Measurements from ENCODE around the gene MAPKAP1. TPM values are rescaled to one million over a fixed set of nuclear protein-coding genes. Genes with fewer than 3 reads are reported as not detected.

The MAPKAP1 gene
- total RNA-seq, 1 donor from 2014 or later = 84.3 TPM

- peak; percentile 91 for DNase-seq (ENCODE audit: low read depth)
Observed at GRCh38 chr9:125674981-125675973, 31.7 kb downstream of the MAPKAP1 start.

GRCh38 chr9:125672876-125673275 is 34.1 kb downstream of the MAPKAP1 start:
- DNase-seq (ENCODE audit: low read depth) = no peak

- peak; percentile 78 for DNase-seq (ENCODE audit: low read depth)
Observed at GRCh38 chr9:125663127-125663526, 43.9 kb downstream of the MAPKAP1 start.

- no peak for DNase-seq (ENCODE audit: low read depth)
Observed at GRCh38 chr9:125660557-125660956, 46.5 kb downstream of the MAPKAP1 start.

GRCh38 chr9:125659954-125660353 is 47.1 kb downstream of the MAPKAP1 start:
- DNase-seq (ENCODE audit: low read depth) = peak; percentile 64

- peak; percentile 19 for DNase-seq (ENCODE audit: low read depth)
Observed at GRCh38 chr9:125659201-125659840, 47.7 kb downstream of the MAPKAP1 start.

GRCh38 chr9:125656560-125656959 is 50.4 kb downstream of the MAPKAP1 start:
- DNase-seq (ENCODE audit: low read depth) = no peak

- peak; percentile 22 for DNase-seq (ENCODE audit: low read depth)
Observed at GRCh38 chr9:125655691-125656410, 51.2 kb downstream of the MAPKAP1 start.

- DNase-seq (ENCODE audit: low read depth) = no peak
Observed at GRCh38 chr9:125655066-125655633, 51.9 kb downstream of the MAPKAP1 start.

- no peak for DNase-seq (ENCODE audit: low read depth)
Observed at GRCh38 chr9:125654121-125654520, 52.9 kb downstream of the MAPKAP1 start.

GRCh38 chr9:125653325-125653724 is 53.7 kb downstream of the MAPKAP1 start:
- no peak for DNase-seq (ENCODE audit: low read depth)

GRCh38 chr9:125652759-125653158 is 54.2 kb downstream of the MAPKAP1 start:
- DNase-seq (ENCODE audit: low read depth) = no peak

GRCh38 chr9:125652233-125652594 is 54.8 kb downstream of the MAPKAP1 start:
- no peak for DNase-seq (ENCODE audit: low read depth)

- DNase-seq (ENCODE audit: low read depth) = no peak
Observed at GRCh38 chr9:125651576-125652232, 55.3 kb downstream of the MAPKAP1 start.

GRCh38 chr9:125650271-125650737 is 56.7 kb downstream of the MAPKAP1 start:
- DNase-seq (ENCODE audit: low read depth) = peak; percentile 52

- no peak for DNase-seq (ENCODE audit: low read depth)
Observed at GRCh38 chr9:125649826-125650225, 57.2 kb downstream of the MAPKAP1 start.

- peak; percentile 76 for DNase-seq (ENCODE audit: low read depth)
Observed at GRCh38 chr9:125649315-125649714, 57.7 kb downstream of the MAPKAP1 start.

- DNase-seq (ENCODE audit: low read depth) = no peak
Observed at GRCh38 chr9:125648294-125648693, 58.7 kb downstream of the MAPKAP1 start.

GRCh38 chr9:125646621-125647100 is 60.3 kb downstream of the MAPKAP1 start:
- DNase-seq (ENCODE audit: low read depth) = no peak

- peak; percentile 19 for DNase-seq (ENCODE audit: low read depth)
Observed at GRCh38 chr9:125646217-125646616, 60.8 kb downstream of the MAPKAP1 start.
